SK-N-SH (cell line): ENCODE results near the gene MKRN1. TPM values are rescaled to one million over a fixed set of nuclear protein-coding genes. Genes with fewer than 3 reads are reported as not detected.

ENCODE experiments used
- CTCF ChIA-PET: fragments of 300-600, 350-600 bp; formaldehyde crosslinking; extraction: SDS; loops from one replicate; lab custom pipeline; 2021; lab: Yijun Ruan, JAX
- POLR2A ChIA-PET: fragments of 350-600 bp; sonication (Branson Sonifier 250); formaldehyde crosslinking; extraction: SDS; loops from one replicate; lab custom pipeline; 2020; ENCODE audit warnings: antibody characterized with exemption, inconsistent platforms; lab: Yijun Ruan, JAX
- DNase-seq: peaks from one replicate; pipeline ENCODE4 v3.0.0; 2012
- H2AFZ ChIP-seq: fragments of 200-600 bp; sonication (generic); 2 replicates; pipeline ENCODE4 v1.8.1; 2016; ENCODE audit warnings: antibody characterized with exemption, mild to moderate bottlenecking, low read depth
- H3F3A ChIP-seq: fragments of 200-600 bp; sonication (generic); replicated peaks from 2 replicates; pipeline ENCODE3; 2016; ENCODE audit warnings: antibody characterized with exemption, mild to moderate bottlenecking; ENCODE audit not compliant: insufficient read depth
- H3K27ac ChIP-seq, 2 experiments: fragments of 200-500 bp in 1 of 2; fragments of 200-600 bp in 1 of 2; sonication (Bioruptor generic) in 1 of 2; sonication (generic), shearing (Covaris generic) in 1 of 2; 2 replicates each; pipeline versions ENCODE4 v1.5.1 to v1.6.1; 2014 to 2016; ENCODE audit warnings: low read depth in 2 of 2, inconsistent platforms in 1 of 2, low read length in 1 of 2, mild to moderate bottlenecking in 1 of 2, mixed read lengths in 1 of 2
- H3K27me3 ChIP-seq: fragments of 200-600 bp; sonication (generic), shearing (Covaris generic); 2 replicates; pipeline ENCODE4 v1.6.1; 2016; ENCODE audit warnings: mixed run types; ENCODE audit not compliant: insufficient read depth
- H3K36me3 ChIP-seq, 2 experiments: fragments of 200-500 bp in 1 of 2; fragments of 200-600 bp in 1 of 2; sonication (Bioruptor generic) in 1 of 2; sonication (generic) in 1 of 2; replicated peaks in 1 of 2; 2 replicates each; pipeline versions ENCODE3 to v1.5.1; 2014 to 2016; ENCODE audit warnings: low read length in 1 of 2, mild to moderate bottlenecking in 1 of 2; ENCODE audit not compliant: insufficient read depth in 2 of 2, control insufficient read depth in 1 of 2
- H3K4me1 ChIP-seq, 2 experiments: fragments of 200-500 bp in 1 of 2; fragments of 200-600 bp in 1 of 2; sonication (Bioruptor generic) in 1 of 2; sonication (generic), shearing (Covaris generic) in 1 of 2; 2 replicates each; pipeline versions ENCODE4 v1.5.1 to v1.6.1; 2014 to 2016; ENCODE audit warnings: low read depth in 1 of 2, low read length in 1 of 2, mixed run types in 1 of 2; ENCODE audit not compliant: insufficient read depth in 2 of 2, control insufficient read depth in 1 of 2
- H3K4me2 ChIP-seq: fragments of 200-600 bp; sonication (generic), shearing (Covaris generic); 2 replicates; pipeline ENCODE4 v1.6.1; 2017; ENCODE audit warnings: mixed run types
- H3K4me3 ChIP-seq, 2 experiments: fragments of 200-500 bp in 1 of 2; fragments of 200-600 bp in 1 of 2; sonication (Bioruptor generic) in 1 of 2; sonication (generic), shearing (Covaris generic) in 1 of 2; 2 replicates each; pipeline versions ENCODE4 v1.5.1 to v1.8.1; 2014 to 2016; ENCODE audit warnings: low read depth in 2 of 2, inconsistent platforms in 1 of 2, low read length in 1 of 2, mild to moderate bottlenecking in 1 of 2, mixed read lengths in 1 of 2, moderate library complexity in 1 of 2
- H3K79me2 ChIP-seq: fragments of 200-600 bp; sonication (generic); 2 replicates; pipeline ENCODE4 v1.8.1; 2017; ENCODE audit warnings: mild to moderate bottlenecking; ENCODE audit not compliant: insufficient read depth
- H3K9ac ChIP-seq: fragments of 200-600 bp; sonication (generic); 2 replicates; pipeline ENCODE4 v1.6.1; 2017; ENCODE audit warnings: mixed run types
- H3K9me2 ChIP-seq: fragments of 200-600 bp; sonication (generic); 2 replicates; pipeline ENCODE4 v1.6.1; 2017; ENCODE audit warnings: mixed run types
- H3K9me3 ChIP-seq: fragments of 200-600 bp; sonication (generic); 2 replicates; pipeline ENCODE4 v1.6.1; 2017; ENCODE audit warnings: mixed run types, mild to moderate bottlenecking, moderate library complexity
- H4K20me1 ChIP-seq: fragments of 200-600 bp; sonication (generic); 2 replicates; pipeline ENCODE4 v1.6.1; 2017; ENCODE audit warnings: mild to moderate bottlenecking, mixed run types; ENCODE audit not compliant: insufficient read depth
- CHD2 ChIP-seq: fragments of 150-350 bp; IDR thresholded peaks from 2 replicates; pipeline ENCODE4 v1.6.1; 2018; ENCODE audit warnings: low read length; ENCODE audit not compliant: partially characterized antibody
- FOSL2 ChIP-seq: IDR thresholded peaks from 2 replicates; pipeline ENCODE4 v1.4.0; 2012; ENCODE audit warnings: low read depth, mild to moderate bottlenecking, moderate library complexity, borderline replicate concordance
- FOXJ3 ChIP-seq: sonication (generic); formaldehyde crosslinking; IDR thresholded peaks from 2 replicates; pipeline ENCODE4 v1.5.1; 2020; ENCODE audit warnings: mild to moderate bottlenecking, missing genetic modification reagents
- FOXM1 ChIP-seq: IDR thresholded peaks from 2 replicates; pipeline ENCODE4 v1.4.0; 2012; ENCODE audit warnings: low read depth, mild to moderate bottlenecking
- GABPA ChIP-seq: IDR thresholded peaks from 2 replicates; pipeline ENCODE4 v1.4.0; 2012; ENCODE audit warnings: low read depth, mild to moderate bottlenecking
- GATA2 ChIP-seq: sonication (generic); formaldehyde crosslinking; IDR thresholded peaks from 2 replicates; pipeline ENCODE4 v1.5.0; 2020; ENCODE audit warnings: mild to moderate bottlenecking, missing genetic modification reagents
- NFIC ChIP-seq: IDR thresholded peaks from 2 replicates; pipeline ENCODE4 v1.4.0; 2012; ENCODE audit warnings: borderline replicate concordance
- RAD21 ChIP-seq: IDR thresholded peaks from 2 replicates; pipeline ENCODE4 v1.6.1; 2012; ENCODE audit warnings: mild to moderate bottlenecking, low read length
- RFX5 ChIP-seq: IDR thresholded peaks from 2 replicates; pipeline ENCODE4 v1.6.1; 2012; ENCODE audit warnings: mild to moderate bottlenecking, improper control_type of control experiment, low read length
- SIN3A ChIP-seq: IDR thresholded peaks from 2 replicates; pipeline ENCODE4 v1.6.1; 2012; ENCODE audit warnings: low read depth, mild to moderate bottlenecking, low read length, moderate library complexity, borderline replicate concordance
- TCF12 ChIP-seq: IDR thresholded peaks from 2 replicates; pipeline ENCODE4 v1.4.0; 2012
- YY1 ChIP-seq: IDR thresholded peaks from 2 replicates; pipeline ENCODE4 v1.4.0; 2012; ENCODE audit warnings: low read depth, mild to moderate bottlenecking
- WGBS: methylation state at CpG from one replicate; pipeline ENCODE4 v1.1.6; 2017; ENCODE audit warnings: low lambda C conversion rate; 5-methylcytosine and 5-hydroxymethylcytosine counted together
- polyA plus RNA-seq, 3 experiments: library from polyadenylated mRNA; depleted of rRNA; stranded (reverse); fragments of >200 nt; gene quantifications; 2 replicates each; pipeline ENCODE4 v1.2.3, GENCODE V29; 2012
- TF ChIP-seq, protein P1 (sequence below): IDR thresholded peaks from 2 replicates; pipeline ENCODE4 v1.6.1; 2012; ENCODE audit warnings: mild to moderate bottlenecking, low read depth, low read length, moderate library complexity
- TF ChIP-seq, protein P2 (sequence below): fragments of 150-350 bp; IDR thresholded peaks from 2 replicates; pipeline ENCODE4 v1.6.1; 2017; ENCODE audit warnings: antibody characterized with exemption, low read length, low read depth, borderline replicate concordance
- TF ChIP-seq, protein P3 (sequence below): IDR thresholded peaks from 2 replicates; pipeline ENCODE4 v1.4.0; 2012; ENCODE audit warnings: low read depth, borderline replicate concordance
- TF ChIP-seq, protein P4 (sequence below): IDR thresholded peaks from 2 replicates; pipeline ENCODE4 v1.4.0; 2012; ENCODE audit warnings: low read depth
- TF ChIP-seq, protein P5 (sequence below): IDR thresholded peaks from 2 replicates; pipeline ENCODE4 v1.4.0; 2012; ENCODE audit warnings: low read depth, borderline replicate concordance

MKRN1 gene
- polyA plus RNA-seq, 1 of the 3 experiments (the other 2 are of a cell fraction): 53.5 TPM

DNA sequence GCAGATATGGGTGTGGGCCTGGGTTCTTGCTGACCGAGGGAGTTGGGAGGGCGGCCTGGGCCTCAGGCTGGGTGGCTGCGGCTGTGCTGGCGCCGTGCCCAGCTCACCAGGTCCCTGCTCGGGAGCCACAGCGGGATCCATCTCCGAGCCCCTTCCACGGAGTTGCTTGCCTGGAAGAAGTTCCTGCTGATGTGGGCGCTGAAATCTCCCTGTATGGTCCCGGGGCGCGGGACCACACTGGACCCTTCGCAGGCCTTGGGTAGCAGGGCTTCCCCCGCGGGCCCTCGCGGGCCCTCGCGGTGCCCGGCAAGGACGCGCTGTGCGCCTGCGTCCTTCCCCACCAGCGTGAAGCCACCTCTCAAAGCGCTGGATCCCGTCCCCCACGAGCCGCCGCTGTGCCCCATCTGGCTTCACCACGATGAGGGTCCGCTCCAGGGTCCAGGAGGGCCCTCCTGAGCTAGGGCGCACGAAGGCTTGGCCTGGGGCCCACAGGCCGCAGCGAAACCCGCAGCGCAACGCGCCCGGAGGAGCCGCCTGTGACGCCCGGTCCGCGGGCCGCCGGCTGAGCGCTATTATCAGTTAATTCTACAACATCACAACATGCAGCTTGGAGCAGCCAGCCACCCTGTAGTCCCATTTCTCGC lies 43.9 kb downstream of the MKRN1 start:
- Histone ChIP-seq H3K9me3 (no peaks in the 10 kb centered on the region), H3K9ac (no peak overlapping the region), H3K79me2 (no peaks in the 10 kb centered on the region), H4K20me1 (no peaks in the 10 kb centered on the region), H2AFZ (no peak overlapping the region), H3K4me1 (no peaks in the 10 kb centered on the region), H3K4me2 (no peak overlapping the region), H3K4me3 (no peak overlapping the region), H3K9me2 (no peaks in the 10 kb centered on the region), H3K27me3 (no peaks in the 10 kb centered on the region), H3K36me3 (no peaks in the 10 kb centered on the region), H3F3A (no peaks in the 10 kb centered on the region), H3K27ac (no peak overlapping the region)
- TF ChIP-seq NFIC: no peak
- no peak for TF ChIP-seq FOSL2
- TF ChIP-seq TCF12: no peak
- no peak for TF ChIP-seq RAD21
- TF ChIP-seq, protein P1, sequence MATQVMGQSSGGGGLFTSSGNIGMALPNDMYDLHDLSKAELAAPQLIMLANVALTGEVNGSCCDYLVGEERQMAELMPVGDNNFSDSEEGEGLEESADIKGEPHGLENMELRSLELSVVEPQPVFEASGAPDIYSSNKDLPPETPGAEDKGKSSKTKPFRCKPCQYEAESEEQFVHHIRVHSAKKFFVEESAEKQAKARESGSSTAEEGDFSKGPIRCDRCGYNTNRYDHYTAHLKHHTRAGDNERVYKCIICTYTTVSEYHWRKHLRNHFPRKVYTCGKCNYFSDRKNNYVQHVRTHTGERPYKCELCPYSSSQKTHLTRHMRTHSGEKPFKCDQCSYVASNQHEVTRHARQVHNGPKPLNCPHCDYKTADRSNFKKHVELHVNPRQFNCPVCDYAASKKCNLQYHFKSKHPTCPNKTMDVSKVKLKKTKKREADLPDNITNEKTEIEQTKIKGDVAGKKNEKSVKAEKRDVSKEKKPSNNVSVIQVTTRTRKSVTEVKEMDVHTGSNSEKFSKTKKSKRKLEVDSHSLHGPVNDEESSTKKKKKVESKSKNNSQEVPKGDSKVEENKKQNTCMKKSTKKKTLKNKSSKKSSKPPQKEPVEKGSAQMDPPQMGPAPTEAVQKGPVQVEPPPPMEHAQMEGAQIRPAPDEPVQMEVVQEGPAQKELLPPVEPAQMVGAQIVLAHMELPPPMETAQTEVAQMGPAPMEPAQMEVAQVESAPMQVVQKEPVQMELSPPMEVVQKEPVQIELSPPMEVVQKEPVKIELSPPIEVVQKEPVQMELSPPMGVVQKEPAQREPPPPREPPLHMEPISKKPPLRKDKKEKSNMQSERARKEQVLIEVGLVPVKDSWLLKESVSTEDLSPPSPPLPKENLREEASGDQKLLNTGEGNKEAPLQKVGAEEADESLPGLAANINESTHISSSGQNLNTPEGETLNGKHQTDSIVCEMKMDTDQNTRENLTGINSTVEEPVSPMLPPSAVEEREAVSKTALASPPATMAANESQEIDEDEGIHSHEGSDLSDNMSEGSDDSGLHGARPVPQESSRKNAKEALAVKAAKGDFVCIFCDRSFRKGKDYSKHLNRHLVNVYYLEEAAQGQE: no peak
- TF ChIP-seq SIN3A: no peak
- TF ChIP-seq, protein P2, sequence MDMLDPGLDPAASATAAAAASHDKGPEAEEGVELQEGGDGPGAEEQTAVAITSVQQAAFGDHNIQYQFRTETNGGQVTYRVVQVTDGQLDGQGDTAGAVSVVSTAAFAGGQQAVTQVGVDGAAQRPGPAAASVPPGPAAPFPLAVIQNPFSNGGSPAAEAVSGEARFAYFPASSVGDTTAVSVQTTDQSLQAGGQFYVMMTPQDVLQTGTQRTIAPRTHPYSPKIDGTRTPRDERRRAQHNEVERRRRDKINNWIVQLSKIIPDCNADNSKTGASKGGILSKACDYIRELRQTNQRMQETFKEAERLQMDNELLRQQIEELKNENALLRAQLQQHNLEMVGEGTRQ: no peak
- no peak for TF ChIP-seq FOXM1
- no peak for TF ChIP-seq RFX5
- no peak for TF ChIP-seq GATA2
- ChIA-PET CTCF (no interaction called here), POLR2A (no interaction called here)
- peak; percentile 73 for DNase-seq
- WGBS: 89% methylated on average over 42 of the region's 51 CpGs

DNA sequence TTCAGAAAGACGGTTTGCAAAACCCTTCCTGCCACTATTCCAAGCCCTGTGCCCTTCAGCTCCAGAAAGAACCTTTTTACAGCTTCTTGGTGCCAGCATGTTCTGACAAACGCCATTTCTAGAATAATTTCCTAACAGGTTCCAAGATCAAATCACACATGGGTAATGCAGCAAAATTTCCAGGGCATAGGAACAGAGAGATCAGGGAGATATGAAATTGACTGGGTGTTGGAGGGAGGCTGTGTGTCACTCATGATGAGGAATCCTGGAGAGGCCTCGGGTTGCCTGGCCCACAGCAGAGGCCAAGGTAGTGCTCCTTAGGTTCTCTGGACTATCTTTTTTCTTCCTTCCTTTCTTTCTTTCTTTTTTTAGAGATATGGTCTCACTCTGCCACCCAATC lies 45.9 kb downstream of the MKRN1 start:
- H3K4me3 ChIP-seq: no peak overlapping the region
- CTCF ChIA-PET: interaction anchor here (1.4 kb wide), 1 partner anchor 10 kb away, joined by 4 read pairs; no protein-coding TSS in a partner anchor
- no peaks in the 10 kb centered on the region for H3F3A ChIP-seq
- no peaks in the 10 kb centered on the region for H3K79me2 ChIP-seq
- H3K9ac ChIP-seq: no peak overlapping the region
- no peaks in the 10 kb centered on the region for H3K36me3 ChIP-seq
- no peaks in the 10 kb centered on the region for H3K27me3 ChIP-seq
- H4K20me1 ChIP-seq: no peaks in the 10 kb centered on the region
- no peak overlapping the region for H3K4me2 ChIP-seq
- DNase-seq: no peak
- WGBS: 66% methylated on average over 3 of the region's 3 CpGs
- H3K4me1 ChIP-seq: no peaks in the 10 kb centered on the region
- H3K9me3 ChIP-seq: no peaks in the 10 kb centered on the region
- POLR2A ChIA-PET: no interaction called here
- H3K27ac ChIP-seq: no peak overlapping the region
- H2AFZ ChIP-seq: no peak overlapping the region
- no peaks in the 10 kb centered on the region for H3K9me2 ChIP-seq
- TF ChIP-seq YY1 (no peak), FOXJ3 (CRISPR knock-in tag) (no peak), TCF12 (no peak), GABPA (no peak), CHD2 (no peak), GATA2 (no peak)
- TF ChIP-seq, protein P3, sequence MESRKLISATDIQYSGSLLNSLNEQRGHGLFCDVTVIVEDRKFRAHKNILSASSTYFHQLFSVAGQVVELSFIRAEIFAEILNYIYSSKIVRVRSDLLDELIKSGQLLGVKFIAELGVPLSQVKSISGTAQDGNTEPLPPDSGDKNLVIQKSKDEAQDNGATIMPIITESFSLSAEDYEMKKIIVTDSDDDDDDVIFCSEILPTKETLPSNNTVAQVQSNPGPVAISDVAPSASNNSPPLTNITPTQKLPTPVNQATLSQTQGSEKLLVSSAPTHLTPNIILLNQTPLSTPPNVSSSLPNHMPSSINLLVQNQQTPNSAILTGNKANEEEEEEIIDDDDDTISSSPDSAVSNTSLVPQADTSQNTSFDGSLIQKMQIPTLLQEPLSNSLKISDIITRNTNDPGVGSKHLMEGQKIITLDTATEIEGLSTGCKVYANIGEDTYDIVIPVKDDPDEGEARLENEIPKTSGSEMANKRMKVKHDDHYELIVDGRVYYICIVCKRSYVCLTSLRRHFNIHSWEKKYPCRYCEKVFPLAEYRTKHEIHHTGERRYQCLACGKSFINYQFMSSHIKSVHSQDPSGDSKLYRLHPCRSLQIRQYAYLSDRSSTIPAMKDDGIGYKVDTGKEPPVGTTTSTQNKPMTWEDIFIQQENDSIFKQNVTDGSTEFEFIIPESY: no peak
- TF ChIP-seq, protein P4, sequence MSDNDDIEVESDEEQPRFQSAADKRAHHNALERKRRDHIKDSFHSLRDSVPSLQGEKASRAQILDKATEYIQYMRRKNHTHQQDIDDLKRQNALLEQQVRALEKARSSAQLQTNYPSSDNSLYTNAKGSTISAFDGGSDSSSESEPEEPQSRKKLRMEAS: no peak
- TF ChIP-seq, protein P5, sequence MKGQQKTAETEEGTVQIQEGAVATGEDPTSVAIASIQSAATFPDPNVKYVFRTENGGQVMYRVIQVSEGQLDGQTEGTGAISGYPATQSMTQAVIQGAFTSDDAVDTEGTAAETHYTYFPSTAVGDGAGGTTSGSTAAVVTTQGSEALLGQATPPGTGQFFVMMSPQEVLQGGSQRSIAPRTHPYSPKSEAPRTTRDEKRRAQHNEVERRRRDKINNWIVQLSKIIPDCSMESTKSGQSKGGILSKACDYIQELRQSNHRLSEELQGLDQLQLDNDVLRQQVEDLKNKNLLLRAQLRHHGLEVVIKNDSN: no peak
